K562 (cell line): ENCODE measurements around the gene RHOC. TPM values are rescaled to one million over a fixed set of nuclear protein-coding genes. Genes with fewer than 3 reads are reported as not detected.

Source experiments
- BCOR ChIP-seq: fragments of 450-650 bp; IDR thresholded peaks from 2 replicates; pipeline ENCODE4 v1.6.1; 2016
- CBFB ChIP-seq: sonication (generic); formaldehyde crosslinking; IDR thresholded peaks from 2 replicates; pipeline ENCODE4 v1.4.0; 2020; ENCODE audit warnings: mild to moderate bottlenecking, missing genetic modification reagents
- DNMT1 ChIP-seq: fragments of 450-650 bp; IDR thresholded peaks from 2 replicates; pipeline ENCODE4 v1.6.1; 2016; ENCODE audit warnings: antibody characterized with exemption, mild to moderate bottlenecking
- ELF1 ChIP-seq: fragments of 200-800 bp; sonication (Bioruptor generic); IDR thresholded peaks from 2 replicates; pipeline ENCODE4 v1.6.1; 2016; ENCODE audit warnings: missing genetic modification characterization, missing compliant biosample characterization
- ETS2 ChIP-seq: IDR thresholded peaks from 2 replicates; pipeline ENCODE4 v1.6.1; 2016; ENCODE audit warnings: borderline replicate concordance, missing genetic modification characterization, mild to moderate bottlenecking, moderate library complexity, missing compliant biosample characterization; ENCODE audit not compliant: poor library complexity, severe bottlenecking
- EZH2 ChIP-seq: IDR thresholded peaks from 2 replicates; pipeline ENCODE4 v1.6.1; 2012; ENCODE audit warnings: low read depth, mild to moderate bottlenecking, inconsistent platforms, low read length, borderline replicate concordance
- FOS ChIP-seq: IDR thresholded peaks from 3 replicates; pipeline ENCODE4 v1.6.1; 2011; ENCODE audit not compliant: insufficient read length; ENCODE audit errors: extremely low read depth
- HDAC3 ChIP-seq: fragments of 450-650 bp; IDR thresholded peaks from 2 replicates; pipeline ENCODE4 v1.6.1; 2018; ENCODE audit warnings: borderline replicate concordance, mild to moderate bottlenecking, moderate library complexity; ENCODE audit not compliant: partially characterized antibody
- HDAC6 ChIP-seq: IDR thresholded peaks from 2 replicates; pipeline ENCODE4 v1.6.1; 2012; ENCODE audit warnings: low read depth, mild to moderate bottlenecking, control low read depth, inconsistent platforms, low read length, moderate library complexity
- HSF4 ChIP-seq: fragments of 250-450 bp; sonication (Bioruptor Pico); IDR thresholded peaks from 2 replicates; pipeline ENCODE4 v2.1.2; 2022; ENCODE audit warnings: mild to moderate bottlenecking, moderate library complexity, borderline replicate concordance
- L3MBTL2 ChIP-seq: fragments of 450-650 bp; IDR thresholded peaks from 2 replicates; pipeline ENCODE4 v1.6.1; 2016; ENCODE audit warnings: mild to moderate bottlenecking, moderate library complexity
- MAFK ChIP-seq: IDR thresholded peaks from 2 replicates; pipeline ENCODE4 v1.6.1; 2011; ENCODE audit warnings: low read length, improper control_type of control experiment
- MBD1 ChIP-seq: fragments of 250-450 bp; sonication (Bioruptor Pico); IDR thresholded peaks from 2 replicates; pipeline ENCODE4 v1.8.0; 2022; ENCODE audit warnings: inconsistent platforms
- MCM3 ChIP-seq: fragments of 450-650 bp; IDR thresholded peaks from 2 replicates; pipeline ENCODE4 v1.6.1; 2016
- POLR3A ChIP-seq: IDR thresholded peaks from 2 replicates; pipeline ENCODE4 v1.6.1; 2011; ENCODE audit warnings: borderline replicate concordance, mild to moderate bottlenecking, moderate library complexity; ENCODE audit not compliant: insufficient read length, insufficient read depth; ENCODE audit errors: extremely low read depth
- PRPF4 ChIP-seq: fragments of 200-400 bp; formaldehyde crosslinking; IDR thresholded peaks from one replicate; pipeline ENCODE4 v1.6.1; 2017; ENCODE audit warnings: low read length, low read depth, mild to moderate bottlenecking; ENCODE audit not compliant: insufficient read depth, poor library complexity, severe bottlenecking
- RNF2 ChIP-seq: sonication (generic); IDR thresholded peaks from 2 replicates; pipeline ENCODE4 v1.6.1; 2016
- SREBF2 ChIP-seq: sonication (generic); formaldehyde crosslinking; IDR thresholded peaks from 2 replicates; pipeline ENCODE4 v1.4.0; 2020; ENCODE audit warnings: mild to moderate bottlenecking, missing genetic modification reagents
- SRSF9 ChIP-seq: fragments of 200-400 bp; formaldehyde crosslinking; IDR thresholded peaks from 2 replicates; pipeline ENCODE4 v1.6.1; 2017; ENCODE audit warnings: low read depth, low read length, borderline replicate concordance
- TAF9B ChIP-seq: fragments of 450-650 bp; IDR thresholded peaks from 2 replicates; pipeline ENCODE4 v1.6.1; 2018; ENCODE audit warnings: mild to moderate bottlenecking; ENCODE audit not compliant: partially characterized antibody
- ZNF511 ChIP-seq: sonication (generic); formaldehyde crosslinking; IDR thresholded peaks from 2 replicates; pipeline ENCODE4 v1.8.0; 2022; ENCODE audit warnings: mild to moderate bottlenecking, missing genetic modification reagents
- ZNF778 ChIP-seq: fragments of 450-650 bp; formaldehyde crosslinking; IDR thresholded peaks from 2 replicates; pipeline ENCODE4 v1.4.0; 2020; ENCODE audit warnings: mild to moderate bottlenecking, moderate library complexity
- polyA plus RNA-seq, 8 experiments: library from polyadenylated mRNA; depleted of rRNA in 4 of 8; stranded (reverse) in 5 of 8; unstranded in 3 of 8; fragments of >200 nt; fragmentation: Nextera tagmentation in 2 of 8; fragmentation: Illumina TruSeq in 1 of 8; extraction: Ambion mirVana in 2 of 8; extraction: Trizol in 1 of 8; gene quantifications; 2 replicates each; pipeline versions ENCODE4 v1.2.1 to v1.2.3, GENCODE V29; 2011 to 2014; ENCODE audit warnings: inconsistent platforms in 1 of 8, missing spikeins in 1 of 8
- total RNA-seq, 7 experiments: library from RNA; depleted of rRNA in 6 of 7; stranded (reverse); fragments of >200 nt in 6 of 7; fragmentation: Illumina TruSeq in 2 of 7; extraction: Trizol in 2 of 7; gene quantifications; 2 replicates each; pipeline versions ENCODE4 v1.2.1 to v1.2.3, GENCODE V29; 2011 to 2021; ENCODE audit warnings: low replicate concordance in 1 of 7
- TF ChIP-seq, protein P1 (sequence below): fragments of 450-650 bp; IDR thresholded peaks from one replicate; pipeline ENCODE4 v1.6.1; 2018; ENCODE audit warnings: mild to moderate bottlenecking, moderate library complexity; ENCODE audit not compliant: partially characterized antibody
- TF ChIP-seq, protein P2 (sequence below), 2 experiments: fragments of 250-450 bp in 1 of 2; fragments of 450-650 bp in 1 of 2; sonication (Bioruptor Pico) in 1 of 2; IDR thresholded peaks; 2 replicates each; pipeline versions ENCODE4 v1.6.1 to v1.8.0; 2016 to 2021; ENCODE audit warnings: mild to moderate bottlenecking in 2 of 2, moderate library complexity in 2 of 2, missing compliant biosample characterization in 1 of 2, missing genetic modification characterization in 1 of 2
- TF ChIP-seq, protein P3 (sequence below): sonication (generic); formaldehyde crosslinking; IDR thresholded peaks from 2 replicates; pipeline ENCODE4 v1.9.0; 2022; ENCODE audit warnings: mild to moderate bottlenecking, missing genetic modification reagents

RHOC gene
- total and polyA plus RNA-seq, 9 of the 15 experiments (the other 6 are each of a cell fraction or from before 2014, with no cell fraction given), result 35.2 to 364 (median 204) TPM

DNA sequence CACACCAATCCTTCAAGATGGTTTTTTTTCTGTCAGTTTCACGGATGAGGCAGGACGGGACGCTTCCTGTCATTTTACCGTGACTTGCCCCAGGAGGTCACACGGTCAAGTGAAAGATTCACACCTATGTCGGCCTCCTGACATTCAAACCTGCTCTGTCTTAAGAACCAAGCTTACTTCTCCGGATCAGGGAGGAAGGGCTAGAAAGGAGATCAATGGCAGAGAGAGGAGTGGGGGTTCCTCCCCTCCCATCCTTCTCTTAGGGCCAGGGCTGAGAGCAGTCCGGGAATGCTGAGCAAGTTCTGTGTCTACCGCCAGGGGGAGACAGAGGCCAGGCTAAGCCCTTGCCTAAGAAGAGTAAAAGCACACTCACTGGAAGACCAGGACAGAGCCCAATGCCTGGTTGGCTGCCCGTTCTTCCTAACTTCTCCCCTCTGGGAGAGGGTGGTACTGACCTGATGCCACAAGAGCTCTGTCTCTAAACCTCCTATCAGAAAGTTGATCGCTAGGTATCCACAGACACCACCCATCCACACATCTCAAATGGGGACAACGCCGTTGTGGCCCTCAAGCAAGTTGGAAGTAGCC, 9.3 kb upstream of the RHOC start (continued):
- peak; percentile 86 for TF ChIP-seq ZNF511
- no peak for TF ChIP-seq PRPF4
- TF ChIP-seq HDAC3, result no peak
- TF ChIP-seq MAFK, result no peak
- no peak for TF ChIP-seq RNF2
- TF ChIP-seq HDAC6, result no peak
- TF ChIP-seq, protein P1, sequence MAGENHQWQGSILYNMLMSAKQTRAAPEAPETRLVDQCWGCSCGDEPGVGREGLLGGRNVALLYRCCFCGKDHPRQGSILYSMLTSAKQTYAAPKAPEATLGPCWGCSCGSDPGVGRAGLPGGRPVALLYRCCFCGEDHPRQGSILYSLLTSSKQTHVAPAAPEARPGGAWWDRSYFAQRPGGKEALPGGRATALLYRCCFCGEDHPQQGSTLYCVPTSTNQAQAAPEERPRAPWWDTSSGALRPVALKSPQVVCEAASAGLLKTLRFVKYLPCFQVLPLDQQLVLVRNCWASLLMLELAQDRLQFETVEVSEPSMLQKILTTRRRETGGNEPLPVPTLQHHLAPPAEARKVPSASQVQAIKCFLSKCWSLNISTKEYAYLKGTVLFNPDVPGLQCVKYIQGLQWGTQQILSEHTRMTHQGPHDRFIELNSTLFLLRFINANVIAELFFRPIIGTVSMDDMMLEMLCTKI, result no peak
- TF ChIP-seq L3MBTL2, result no peak
- TF ChIP-seq HSF4 (CRISPR knock-in tag), result no peak
- no peak for TF ChIP-seq MBD1 (CRISPR knock-in tag)
- TF ChIP-seq ZNF778 (CRISPR knock-in tag), result no peak
- no peak for TF ChIP-seq TAF9B
- TF ChIP-seq SREBF2 (CRISPR knock-in tag), result no peak
- TF ChIP-seq ETS2 (tag), result no peak
- TF ChIP-seq FOS, result no peak
- TF ChIP-seq BCOR, result no peak
- no peak for TF ChIP-seq POLR3A
- TF ChIP-seq, protein P2, sequence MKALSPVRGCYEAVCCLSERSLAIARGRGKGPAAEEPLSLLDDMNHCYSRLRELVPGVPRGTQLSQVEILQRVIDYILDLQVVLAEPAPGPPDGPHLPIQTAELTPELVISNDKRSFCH (CRISPR knock-in tag; IDR thresholded peaks at IDR 0.05), result no peak
- TF ChIP-seq, protein P2 (tag; IDR thresholded peaks at IDR 0.05), result no peak
- TF ChIP-seq ELF1, result no peak
- no peak for TF ChIP-seq MCM3
- TF ChIP-seq DNMT1, result no peak
- no peak for TF ChIP-seq CBFB (CRISPR knock-in tag)
- TF ChIP-seq, protein P3, sequence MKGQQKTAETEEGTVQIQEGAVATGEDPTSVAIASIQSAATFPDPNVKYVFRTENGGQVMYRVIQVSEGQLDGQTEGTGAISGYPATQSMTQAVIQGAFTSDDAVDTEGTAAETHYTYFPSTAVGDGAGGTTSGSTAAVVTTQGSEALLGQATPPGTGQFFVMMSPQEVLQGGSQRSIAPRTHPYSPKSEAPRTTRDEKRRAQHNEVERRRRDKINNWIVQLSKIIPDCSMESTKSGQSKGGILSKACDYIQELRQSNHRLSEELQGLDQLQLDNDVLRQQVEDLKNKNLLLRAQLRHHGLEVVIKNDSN (CRISPR knock-in tag), result no peak; the same call in 1 of the 2 replicates
- TF ChIP-seq EZH2, result no peak
- TF ChIP-seq SRSF9, result no peak
